SK-N-MC (cell line): ENCODE measurements around the gene DYRK2.

Experiments
- EZH2 ChIP-seq: fragments of 200-600 bp; sonication (generic); IDR thresholded peaks from one replicate; pipeline ENCODE4 v1.6.1; 2017; ENCODE audit warnings: antibody characterized with exemption
- FOXP2 ChIP-seq: optimal IDR thresholded peaks from 2 replicates; pipeline ENCODE3; 2011; ENCODE audit warnings: mild to moderate bottlenecking, moderate library complexity; ENCODE audit not compliant: insufficient read depth; ENCODE audit errors: extremely low read length, control extremely low read depth
- POLR2AphosphoS5 ChIP-seq: IDR thresholded peaks from 2 replicates; pipeline ENCODE4 v1.6.1; 2012; ENCODE audit warnings: mild to moderate bottlenecking, low read depth, low read length, borderline replicate concordance

- TF ChIP-seq POLR2AphosphoS5 (no peak), EZH2 (no peak), FOXP2 (no peak)
These were observed 10.7 kb downstream of the DYRK2 start for GRCh38 chr12:67659292-67659691.
